Transverse colon (tissue), 4 donors: ENCODE results near the gene POU3F1.

ENCODE experiments used
- EP300 ChIP-seq: sonication (generic); formaldehyde crosslinking; IDR thresholded peaks from one replicate; pipeline ENCODE4 v1.6.1; 2017; ENCODE audit warnings: antibody characterized with exemption, low read depth
- POLR2A ChIP-seq: fragments of 450-650 bp; IDR thresholded peaks from one replicate; pipeline ENCODE4 v1.6.1; 2016; ENCODE audit warnings: antibody characterized with exemption, mild to moderate bottlenecking, moderate library complexity
- POLR2AphosphoS5 ChIP-seq, 3 donors: sonication (generic); formaldehyde crosslinking; IDR thresholded peaks; one replicate each; pipeline ENCODE4 v1.6.1; 2016; ENCODE audit warnings: antibody characterized with exemption in 3 of 3
- TF ChIP-seq, protein P1 (sequence below), 5 experiments: fragments of 200-600 bp in 3 of 5; fragments of 450-650 bp in 2 of 5; sonication (generic) in 3 of 5; IDR thresholded peaks; 1 replicate in 2 of 5; 2 replicates in 3 of 5; pipeline ENCODE4 v1.5.1; 2016 to 2017; ENCODE audit warnings: antibody characterized with exemption in 5 of 5, inconsistent platforms in 3 of 5, mild to moderate bottlenecking in 2 of 5, moderate library complexity in 1 of 5

DNA sequence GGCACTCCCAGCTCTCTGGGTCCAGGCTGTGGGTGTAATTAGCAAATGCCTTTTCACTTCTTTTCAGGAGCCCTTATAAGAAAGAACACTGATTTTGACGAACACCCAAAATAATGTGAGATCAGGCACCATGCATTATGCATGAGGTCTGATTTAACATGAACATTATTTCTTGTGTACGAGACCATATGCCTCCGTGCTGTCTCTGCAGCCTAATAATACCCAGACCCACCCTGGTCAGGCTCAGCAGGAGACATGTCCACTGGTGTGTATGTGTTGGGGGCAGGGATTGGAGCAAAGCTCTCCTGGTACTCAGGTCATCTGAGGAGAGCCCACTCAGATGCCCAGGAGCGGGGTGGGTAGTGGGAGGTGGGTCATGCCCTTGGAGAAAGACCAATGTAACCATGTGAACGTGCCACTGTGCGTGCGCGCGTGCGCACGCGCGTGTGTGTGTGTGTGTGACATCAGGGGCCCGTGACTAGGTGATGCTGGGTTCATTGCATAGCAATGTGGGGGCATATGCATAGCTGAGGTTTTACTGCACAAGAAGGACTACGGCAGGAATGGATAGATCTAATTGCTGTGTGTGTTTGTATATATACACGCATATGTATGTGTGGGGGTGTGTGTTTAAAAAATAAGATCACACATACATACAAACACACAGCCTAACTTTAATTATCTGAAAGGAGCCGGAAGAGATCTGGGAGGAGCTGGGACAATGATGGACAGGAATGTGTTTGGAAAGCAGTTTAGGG lies 7.1 kb downstream of the POU3F1 start:
- TF ChIP-seq POLR2AphosphoS5 (IDR thresholded peaks at IDR 0.05) (no peak), POLR2A (no peak), EP300 (no peak)
- TF ChIP-seq, protein P1, sequence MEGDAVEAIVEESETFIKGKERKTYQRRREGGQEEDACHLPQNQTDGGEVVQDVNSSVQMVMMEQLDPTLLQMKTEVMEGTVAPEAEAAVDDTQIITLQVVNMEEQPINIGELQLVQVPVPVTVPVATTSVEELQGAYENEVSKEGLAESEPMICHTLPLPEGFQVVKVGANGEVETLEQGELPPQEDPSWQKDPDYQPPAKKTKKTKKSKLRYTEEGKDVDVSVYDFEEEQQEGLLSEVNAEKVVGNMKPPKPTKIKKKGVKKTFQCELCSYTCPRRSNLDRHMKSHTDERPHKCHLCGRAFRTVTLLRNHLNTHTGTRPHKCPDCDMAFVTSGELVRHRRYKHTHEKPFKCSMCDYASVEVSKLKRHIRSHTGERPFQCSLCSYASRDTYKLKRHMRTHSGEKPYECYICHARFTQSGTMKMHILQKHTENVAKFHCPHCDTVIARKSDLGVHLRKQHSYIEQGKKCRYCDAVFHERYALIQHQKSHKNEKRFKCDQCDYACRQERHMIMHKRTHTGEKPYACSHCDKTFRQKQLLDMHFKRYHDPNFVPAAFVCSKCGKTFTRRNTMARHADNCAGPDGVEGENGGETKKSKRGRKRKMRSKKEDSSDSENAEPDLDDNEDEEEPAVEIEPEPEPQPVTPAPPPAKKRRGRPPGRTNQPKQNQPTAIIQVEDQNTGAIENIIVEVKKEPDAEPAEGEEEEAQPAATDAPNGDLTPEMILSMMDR (IDR thresholded peaks at IDR 0.05) = no peak
